Activated CD8-positive, alpha-beta memory T cell treated with anti-CD3 and anti-CD28 coated beads, Interleukin-2, amount 10 ng/mL, durations not matched to agents 7 days and 5 days (primary cell): ENCODE results near the gene GHRL. TPM values are rescaled to one million over a fixed set of nuclear protein-coding genes. Genes with fewer than 3 reads are reported as not detected.

Experiments used
- ATAC-seq: fragments of 150-1000 bp; cut with Tn5 transposase; one replicate; pipeline ENCODE4 v1.10.0; 2021; ENCODE audit warnings: moderate library complexity
- CTCF ChIA-PET: fragments of 350-600 bp; sonication (Branson Sonifier 250); formaldehyde crosslinking; loops from one replicate; lab custom pipeline; 2021; ENCODE audit warnings: antibody characterized with exemption; lab: Charles Lee
- DNase-seq: peaks from one replicate; pipeline ENCODE4 v3.0.0-alpha.2; 2020
- H3K27ac Mint-ChIP-seq: one replicate; pipeline ENCODE4 v1.8.0; 2021; ENCODE audit warnings: mild to moderate bottlenecking, mixed read lengths
- H3K27me3 Mint-ChIP-seq: one replicate; pipeline ENCODE4 v1.8.0; 2021; ENCODE audit warnings: mixed read lengths
- H3K36me3 Mint-ChIP-seq: one replicate; pipeline ENCODE4 v1.8.0; 2021; ENCODE audit warnings: mild to moderate bottlenecking, mixed read lengths
- H3K4me1 Mint-ChIP-seq: one replicate; pipeline ENCODE4 v1.8.0; 2021; ENCODE audit warnings: mixed read lengths
- H3K4me3 Mint-ChIP-seq: one replicate; pipeline ENCODE4 v1.8.0; 2021; ENCODE audit warnings: mild to moderate bottlenecking, moderate library complexity, mixed read lengths
- H3K9me3 Mint-ChIP-seq: one replicate; pipeline ENCODE4 v1.8.0; 2022; ENCODE audit warnings: low read depth, mixed read lengths
- microRNA-seq: library from miRNA; unstranded; fragments of <30 nt; microRNA quantifications from one replicate; pipeline ENCODE4 v1.2.0, GENCODE V29; 2022
- total RNA-seq, 2 experiments: library from RNA; stranded (reverse); gene quantifications; one replicate each; pipeline ENCODE4 v1.2.3, GENCODE V29; 2021

The GHRL gene
- total RNA-seq, 2 experiments from 2014 or later = 0.77 TPM; not detected in 1

DNA sequence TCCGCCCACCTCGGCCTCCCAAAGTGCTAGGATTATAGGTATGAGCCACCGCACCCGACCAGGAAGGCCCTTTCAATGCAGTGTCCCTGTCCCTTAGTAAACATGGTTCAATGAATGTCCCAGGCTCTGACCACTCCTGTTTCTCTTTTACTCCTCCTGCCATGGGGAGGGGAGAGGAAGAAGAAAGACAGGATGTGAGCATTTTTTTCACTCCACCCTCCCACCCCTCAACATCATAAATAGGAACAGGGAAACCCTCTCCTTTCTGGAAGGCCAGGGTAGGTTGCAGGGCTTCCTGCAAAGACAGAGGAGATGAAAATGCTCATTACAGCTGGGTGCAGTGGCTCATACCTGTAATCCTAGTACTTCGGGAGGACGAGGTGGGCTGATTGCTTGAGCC is 51.9 kb downstream of the GHRL start:
- H3K9me3 Mint-ChIP-seq = peaks cover 19% of the 10 kb centered on the region
- peaks cover 42% of the 10 kb centered on the region for H3K36me3 Mint-ChIP-seq
- ATAC-seq (no peak), DNase-seq (no peak)
- no peak overlapping the region for H3K4me3 Mint-ChIP-seq
- no peaks in the 10 kb centered on the region for H3K27me3 Mint-ChIP-seq
- CTCF ChIA-PET = interaction anchor here (1.4 kb wide), 1 partner anchor 21 kb away, joined by 3 read pairs; no protein-coding TSS in a partner anchor
- peaks cover 54% of the 10 kb centered on the region for H3K4me1 Mint-ChIP-seq
- H3K27ac Mint-ChIP-seq = peak overlapping the region; percentile 36

DNA sequence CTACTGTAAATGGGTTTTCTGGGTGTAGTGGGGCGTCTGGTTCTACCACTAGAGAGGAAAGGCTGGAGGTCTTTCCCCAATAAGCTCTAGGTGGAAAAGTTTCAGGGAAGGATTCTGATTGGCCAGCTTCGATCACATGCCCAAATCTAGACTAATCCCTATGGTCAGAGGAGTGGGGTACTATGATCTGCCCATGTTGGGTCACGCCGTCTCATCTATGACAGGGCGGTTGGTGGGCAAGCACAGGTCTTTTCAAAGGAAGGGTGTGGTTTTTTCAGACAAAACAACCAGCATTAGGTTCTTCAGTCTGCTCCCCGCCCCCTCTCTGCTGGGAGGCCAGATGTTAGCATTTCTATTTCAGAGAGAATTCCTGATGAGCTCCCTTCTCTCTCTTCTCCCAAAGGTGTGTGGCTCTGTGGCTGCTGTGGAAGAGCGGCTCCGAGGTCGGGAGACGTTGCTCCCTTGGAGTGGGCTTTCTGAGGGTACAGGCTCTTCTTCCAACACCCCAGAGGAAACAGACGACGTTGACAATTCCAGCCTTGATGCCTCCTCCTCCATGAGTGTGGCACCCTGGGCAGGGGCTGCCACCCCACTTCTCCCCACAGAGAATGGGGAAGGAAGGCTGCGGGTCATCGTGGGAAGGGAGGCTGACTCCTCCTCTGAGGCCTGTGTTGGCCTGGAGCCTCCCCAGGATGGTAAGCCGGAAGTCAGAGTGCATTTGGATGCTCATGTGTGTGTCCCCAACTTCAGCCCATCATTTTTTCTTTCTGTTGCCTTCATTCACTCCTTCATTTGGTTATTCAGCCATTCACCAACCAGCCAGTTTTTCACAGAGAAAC is 54.2 kb downstream of the GHRL start:
- CTCF ChIA-PET = interaction anchor here (0.8 to 0.9 kb wide), 3 partner anchors 9 to 97 kb away, joined by 3 to 5 read pairs (median 3); partner anchors contain the start of genes TATDN2 and VHL
- DNase-seq = peak; percentile 81
- H3K27me3 Mint-ChIP-seq = no peaks in the 10 kb centered on the region
- H3K4me1 Mint-ChIP-seq = peaks cover 51% of the 10 kb centered on the region
- peaks cover 22% of the 10 kb centered on the region for H3K36me3 Mint-ChIP-seq
- ATAC-seq = peak; percentile 56
- H3K4me3 Mint-ChIP-seq = peak overlapping the region; percentile 3
- peaks cover 6% of the 10 kb centered on the region for H3K9me3 Mint-ChIP-seq
- peak overlapping the region; percentile 90 for H3K27ac Mint-ChIP-seq

Small RNA genes lying within 50 kb of the gene (microRNA-seq; reads per million reads assigned to microRNA genes)
- not detected for gene MIR378B

Other genes with a start within 250 kb of the GHRL start
- gene FANCD2OS, start 184.7 kb downstream of the GHRL start, total RNA-seq = not detected
- 100 to 1,000 TPM in 1 of 2 experiments, 10 to 100 TPM in 1; 86.9 to 106 TPM for gene BRK1, start 177.3 kb downstream of the GHRL start, total RNA-seq
- gene VHL, start 151.2 kb downstream of the GHRL start, total RNA-seq = 10 to 100 TPM; 68.2 to 75.7 TPM
- 1 to 10 TPM; 3.0 to 9.1 TPM for gene IRAK2, start 128.0 kb downstream of the GHRL start, total RNA-seq
- 10 to 100 TPM; 60.2 to 67.1 TPM for gene TATDN2, start 44.5 kb downstream of the GHRL start, total RNA-seq
- 100 to 1,000 TPM in 1 of 2 experiments, 10 to 100 TPM in 1; 87.2 to 101 TPM for gene SEC13, start 28.2 kb upstream of the GHRL start, total RNA-seq
- gene ATP2B2, start 212.6 kb upstream of the GHRL start, total RNA-seq = not detected